Renal pelvis (tissue), 4 donors: Measurements from ENCODE around the gene CACUL1. TPM values are rescaled to one million over a fixed set of nuclear protein-coding genes. Genes with fewer than 3 reads are reported as not detected.
"Not testable (repeated sequence)": the region's sequence is repeated elsewhere in the genome, so short reads cannot be mapped to it uniquely, and the experiment has no call there.

ENCODE experiments used
- DNase-seq: peaks from one replicate; pipeline ENCODE4 v3.0.0-alpha.2; 2013
- polyA plus RNA-seq, 3 donors: library from polyadenylated mRNA; unstranded; fragments of 120-200 nt; gene quantifications; one replicate each; pipeline ENCODE4 v1.2.1, GENCODE V29; 2013; ENCODE audit not compliant: insufficient read length in 3 of 3

CACUL1 gene
- polyA plus RNA-seq, 3 donors: 22.1 to 41.3 (median 35.1) TPM

DNA sequence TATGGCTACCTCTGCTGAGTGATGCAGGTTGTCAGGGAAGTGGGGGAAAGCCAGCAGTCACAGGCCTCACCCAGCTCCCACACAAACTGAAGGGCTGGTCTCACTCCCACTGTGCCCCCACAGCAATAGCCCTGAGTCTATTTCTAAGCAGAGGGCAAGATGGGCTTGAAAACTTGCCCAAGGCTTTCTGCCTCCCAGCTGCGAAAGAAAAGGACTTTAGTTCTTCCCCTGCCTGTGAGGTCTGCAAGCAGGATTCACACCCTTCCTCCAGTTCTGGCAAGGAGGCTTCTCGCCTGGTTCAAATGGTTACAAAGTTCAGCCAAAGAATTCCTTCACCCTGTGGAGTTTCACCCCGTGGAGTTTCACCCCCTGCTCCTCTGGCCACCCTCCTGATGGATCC lies 96.0 kb downstream of the CACUL1 start:
- DNase-seq: no peak

DNA sequence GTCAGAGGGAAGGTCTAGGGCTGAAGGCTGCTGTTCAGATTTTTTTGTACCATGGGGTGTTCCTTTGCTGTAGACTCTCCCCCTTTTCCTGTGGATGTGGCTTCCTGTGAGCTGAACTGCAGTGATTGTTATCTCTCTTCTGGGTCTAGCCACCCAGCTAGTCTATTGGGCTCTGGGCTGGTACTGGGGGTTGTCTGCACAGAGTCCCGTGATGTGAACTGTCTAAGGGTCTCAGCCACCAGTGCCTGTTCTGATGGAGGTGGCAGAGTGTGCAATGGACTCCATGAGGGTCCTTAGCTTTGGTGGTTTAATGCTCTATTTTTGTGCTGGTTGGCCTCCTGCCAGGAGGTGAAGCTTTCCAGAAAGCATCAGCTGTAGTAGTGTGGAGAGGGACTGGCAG lies 96.6 kb downstream of the CACUL1 start:
- DNase-seq: not testable (repeated sequence)

GRCh38 chr10:118645294-118645693 lies 109.5 kb downstream of the CACUL1 start:
- DNase-seq: not testable (repeated sequence)

GRCh38 chr10:118642228-118642627 lies 112.5 kb downstream of the CACUL1 start:
- no peak for DNase-seq

GRCh38 chr10:118638680-118639079 lies 116.1 kb downstream of the CACUL1 start:
- no peak for DNase-seq

GRCh38 chr10:118635674-118636402 lies 118.9 kb downstream of the CACUL1 start:
- DNase-seq: no peak

- DNase-seq: no peak
Observed at GRCh38 chr10:118633786-118634185, 121.0 kb downstream of the CACUL1 start.

GRCh38 chr10:118629211-118629610 lies 125.6 kb downstream of the CACUL1 start:
- DNase-seq: no peak

DNA sequence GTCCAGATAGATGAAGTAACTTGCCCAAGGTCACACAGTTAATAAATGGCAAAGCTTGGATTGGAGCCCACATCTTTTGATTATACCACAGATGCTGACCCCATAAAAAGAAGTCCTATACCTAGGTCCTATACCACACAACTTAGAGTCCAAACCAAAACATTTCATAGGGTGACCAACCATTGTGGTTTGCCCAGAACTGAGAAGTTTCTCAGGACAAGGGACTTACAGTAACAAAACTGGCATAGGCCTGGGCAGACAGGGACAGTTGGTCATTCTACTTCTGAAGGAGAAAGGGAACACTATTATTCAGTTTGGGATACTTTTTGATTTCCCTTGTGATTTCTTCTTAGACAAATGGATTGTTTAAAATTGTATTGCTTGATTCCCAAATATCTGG lies 126.4 kb downstream of the CACUL1 start:
- no peak for DNase-seq

DNA sequence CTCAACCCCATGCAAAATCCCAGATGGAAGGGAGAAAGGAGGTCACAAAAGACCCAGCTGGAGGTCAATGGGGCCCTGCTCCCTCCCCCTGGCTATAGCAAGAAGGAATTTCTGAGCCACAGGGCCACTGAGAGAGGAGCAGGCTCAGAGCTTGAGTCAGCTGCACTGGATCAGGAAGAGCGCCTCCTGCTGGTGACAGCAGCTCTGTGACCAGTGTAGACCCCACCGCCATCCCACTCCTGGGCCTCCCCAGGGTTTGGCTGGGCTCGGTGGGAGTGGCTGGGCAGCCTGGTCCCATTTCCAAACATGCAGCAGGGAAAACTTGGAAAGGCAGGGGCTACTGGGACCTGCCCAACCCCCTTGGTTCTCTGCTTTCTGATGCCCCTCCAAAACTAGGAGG lies 127.8 kb downstream of the CACUL1 start:
- DNase-seq: no peak

Other genes starting within 250 kb of the CACUL1 start
- gene PRLHR, start 159.3 kb downstream of the CACUL1 start, polyA plus RNA-seq: not detected